Stomach (tissue), 9 donors: ENCODE measurements around the gene PLCB1. TPM values are rescaled to one million over a fixed set of nuclear protein-coding genes. Genes with fewer than 3 reads are reported as not detected.
A peak's percentile ranks its signal among the peaks of the same experiment; 100 is the strongest.
"Not testable (repeated sequence)": the region's sequence is repeated elsewhere in the genome, so short reads cannot be mapped to it uniquely, and the experiment has no call there.

Source experiments
- DNase-seq, 2 donors: peaks; one replicate each; pipeline versions ENCODE4 v3.0.0 to v3.0.0-alpha.2; 2013 to 2019
- H3K27ac ChIP-seq, 5 donors: fragments of 200-600 bp in 4 of 5; sonication (generic) in 4 of 5; one replicate each; pipeline ENCODE4 v1.5.1; 2013 to 2019; ENCODE audit warnings: mild to moderate bottlenecking in 1 of 5, moderate library complexity in 1 of 5
- H3K27me3 ChIP-seq, 3 donors: fragments of 200-600 bp; sonication (generic); one replicate each; pipeline ENCODE4 v1.5.1; 2017 to 2019; ENCODE audit warnings: mixed run types in 1 of 3
- H3K36me3 ChIP-seq, 4 donors: fragments of 200-600 bp; sonication (generic); 1 replicate in 3 of 4; 2 replicates in 1 of 4; pipeline ENCODE4 v1.5.1; 2016 to 2019
- H3K4me1 ChIP-seq, 4 donors: fragments of 200-600 bp; sonication (generic); one replicate each; pipeline ENCODE4 v1.5.1; 2016 to 2019
- H3K4me3 ChIP-seq, 4 donors: fragments of 200-600 bp; sonication (generic) in 3 of 4; one replicate each; pipeline ENCODE4 v1.5.1; 2016 to 2019; ENCODE audit warnings: mild to moderate bottlenecking in 1 of 4
- H3K9me3 ChIP-seq, 4 donors: fragments of 200-600 bp; sonication (generic); one replicate each; pipeline ENCODE4 v1.5.1; 2016 to 2019
- EP300 ChIP-seq: sonication (generic); formaldehyde crosslinking; IDR thresholded peaks from one replicate; pipeline ENCODE4 v1.6.1; 2017; ENCODE audit warnings: antibody characterized with exemption
- POLR2A ChIP-seq, 4 donors: fragments of 450-650 bp; IDR thresholded peaks; one replicate each; pipeline ENCODE4 v1.6.1; 2016; ENCODE audit warnings: antibody characterized with exemption in 4 of 4, control low read depth in 2 of 4, mild to moderate bottlenecking in 1 of 4, moderate library complexity in 1 of 4
- POLR2AphosphoS5 ChIP-seq, 3 donors: sonication (generic); formaldehyde crosslinking; IDR thresholded peaks; one replicate each; pipeline ENCODE4 v1.6.1; 2016; ENCODE audit warnings: antibody characterized with exemption in 3 of 3
- WGBS, 5 donors: extraction: QIAGEN DNeasy Blood & Tissue Kit in 3 of 5; methylation state at CpG; one replicate each; pipeline versions ENCODE4 v1.1.5 to v1.1.7; 2013 to 2018; 5-methylcytosine and 5-hydroxymethylcytosine counted together
- intact Hi-C: fragments of 100-400 bp; cut with DNase I; formaldehyde crosslinking; loops from one replicate; pipeline ENCODE4 v1.15.1; 2023; ENCODE audit warnings: low total_unique reads
- polyA plus RNA-seq, 3 donors: library from polyadenylated mRNA; stranded (reverse); fragments of 200-250 nt; gene quantifications; one replicate each; pipeline ENCODE4 v1.2.3, GENCODE V29; 2013
- total RNA-seq, 5 donors: library from RNA; depleted of rRNA; stranded (reverse); fragments of >200 nt; gene quantifications; one replicate each; pipeline versions ENCODE4 v1.1.0 to v1.2.3, GENCODE V29; 2014 to 2016
- TF ChIP-seq, protein P1 (sequence below), 7 experiments: fragments of 450-650 bp in 4 of 7; fragments of 200-600 bp in 3 of 7; sonication (generic) in 3 of 7; IDR thresholded peaks; one replicate each; pipeline ENCODE4 v1.5.1; 2016 to 2019; ENCODE audit warnings: antibody characterized with exemption in 7 of 7, control low read depth in 2 of 7, mild to moderate bottlenecking in 1 of 7
- donor health status: healthy with polysubstance abuse.
- donor health status: Bipolar disorder and iron deficiency.
- donor health status: healthy.

Gene PLCB1
- total and polyA plus RNA-seq, 8 donors = 4.1 to 66.5 (median 11.7) TPM

- Histone ChIP-seq H3K9me3 (no peaks in the 10 kb centered on the region), H3K27ac (peak overlapping the region in 4 of 5 donors; percentile 38 to 72 (median 62)), H3K36me3 (no peaks in the 10 kb centered on the region), H3K4me3 (no peak overlapping the region), H3K4me1 (peaks cover 5 to 36% (median 25%) of the 10 kb centered on the region in 4 donors), H3K27me3 (no peaks in the 10 kb centered on the region)
- intact Hi-C loops = no loop called here
- WGBS, 5 donors = 12 to 27% (median 17%) methylated on average over 2 of the region's 2 CpGs
- DNase-seq = peak in 1 of 2 donors; percentile 74
- TF ChIP-seq EP300 (no peak), POLR2AphosphoS5 (IDR thresholded peaks at IDR 0.05) (peak in 1 of 3 donors; percentile 63), POLR2A (IDR thresholded peaks at IDR 0.05) (no peak)
These were observed 37.2 kb upstream of the PLCB1 start for GRCh38 chr20:8094850-8095249.

DNA sequence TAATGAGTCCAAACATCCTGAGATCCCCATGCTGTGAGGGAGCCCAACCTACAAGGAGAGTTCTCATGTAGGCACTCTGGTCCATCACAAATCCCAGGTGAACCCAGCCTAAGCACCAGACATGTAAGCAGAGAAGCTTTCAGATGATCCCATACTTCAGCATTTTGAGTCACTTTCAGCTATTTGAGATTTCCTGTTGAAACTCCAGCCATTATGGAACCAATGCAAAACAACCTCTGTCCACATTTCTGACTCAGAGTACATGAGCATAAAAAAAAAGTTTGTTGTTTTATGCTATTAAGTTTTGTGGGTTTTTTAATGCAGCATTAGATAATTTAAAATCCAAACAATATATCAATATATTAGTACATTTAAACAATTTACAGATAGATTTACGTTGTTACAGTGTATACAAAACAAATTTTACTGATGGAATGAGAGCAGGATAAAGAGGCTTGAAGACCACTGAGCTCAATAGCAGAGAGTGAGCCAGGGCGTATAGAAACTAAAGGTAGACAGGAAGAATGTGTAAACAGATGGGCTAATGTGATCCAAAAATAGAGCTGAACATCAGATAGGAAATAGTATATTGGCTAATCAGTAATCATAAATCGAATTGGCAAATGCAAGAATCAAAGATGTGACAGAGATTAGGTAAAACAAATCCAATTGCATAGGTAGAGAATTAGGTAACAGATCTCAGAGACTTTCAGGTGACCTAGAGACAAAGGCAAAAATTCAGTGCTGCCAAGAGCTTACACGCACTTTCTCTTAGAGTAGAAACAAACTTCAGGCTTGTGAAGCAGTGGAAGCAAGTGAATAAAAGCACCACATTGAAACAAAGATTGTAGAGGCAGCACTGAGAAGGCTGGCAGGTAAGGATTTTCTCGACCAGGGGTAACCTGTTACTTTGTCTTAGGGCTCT lies 36.2 kb upstream of the PLCB1 start:
- TF ChIP-seq, protein P1, sequence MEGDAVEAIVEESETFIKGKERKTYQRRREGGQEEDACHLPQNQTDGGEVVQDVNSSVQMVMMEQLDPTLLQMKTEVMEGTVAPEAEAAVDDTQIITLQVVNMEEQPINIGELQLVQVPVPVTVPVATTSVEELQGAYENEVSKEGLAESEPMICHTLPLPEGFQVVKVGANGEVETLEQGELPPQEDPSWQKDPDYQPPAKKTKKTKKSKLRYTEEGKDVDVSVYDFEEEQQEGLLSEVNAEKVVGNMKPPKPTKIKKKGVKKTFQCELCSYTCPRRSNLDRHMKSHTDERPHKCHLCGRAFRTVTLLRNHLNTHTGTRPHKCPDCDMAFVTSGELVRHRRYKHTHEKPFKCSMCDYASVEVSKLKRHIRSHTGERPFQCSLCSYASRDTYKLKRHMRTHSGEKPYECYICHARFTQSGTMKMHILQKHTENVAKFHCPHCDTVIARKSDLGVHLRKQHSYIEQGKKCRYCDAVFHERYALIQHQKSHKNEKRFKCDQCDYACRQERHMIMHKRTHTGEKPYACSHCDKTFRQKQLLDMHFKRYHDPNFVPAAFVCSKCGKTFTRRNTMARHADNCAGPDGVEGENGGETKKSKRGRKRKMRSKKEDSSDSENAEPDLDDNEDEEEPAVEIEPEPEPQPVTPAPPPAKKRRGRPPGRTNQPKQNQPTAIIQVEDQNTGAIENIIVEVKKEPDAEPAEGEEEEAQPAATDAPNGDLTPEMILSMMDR (IDR thresholded peaks at IDR 0.05) = no peak
- no peak for TF ChIP-seq POLR2AphosphoS5 (IDR thresholded peaks at IDR 0.05)
- no peak for TF ChIP-seq POLR2A (IDR thresholded peaks at IDR 0.05)
- TF ChIP-seq EP300 = no peak
- Histone ChIP-seq H3K4me3 (no peak overlapping the region), H3K36me3 (no peaks in the 10 kb centered on the region), H3K27ac (peak overlapping the region in 2 of 5 donors; percentile 67 to 72), H3K4me1 (peaks cover 5 to 36% (median 25%) of the 10 kb centered on the region in 4 donors), H3K27me3 (no peaks in the 10 kb centered on the region), H3K9me3 (no peaks in the 10 kb centered on the region)
- intact Hi-C loops = no loop called here
- DNase-seq = no peak
- WGBS, 5 donors = 50 to 77% (median 62%) methylated on average over 5 of the region's 5 CpGs

- Histone ChIP-seq H3K9me3 (no peaks in the 10 kb centered on the region), H3K4me1 (peaks cover 5 to 36% (median 25%) of the 10 kb centered on the region in 4 donors), H3K27me3 (no peaks in the 10 kb centered on the region), H3K4me3 (no peak overlapping the region), H3K36me3 (no peaks in the 10 kb centered on the region), H3K27ac (no peak overlapping the region)
- 65 to 92% (median 68%) methylated on average over 2 of the region's 2 CpGs for WGBS, 5 donors
- intact Hi-C loops = no loop called here
- DNase-seq = no peak
- TF ChIP-seq EP300 (no peak), POLR2AphosphoS5 (IDR thresholded peaks at IDR 0.05) (no peak)
- TF ChIP-seq, protein P1 (IDR thresholded peaks at IDR 0.05) = no peak
These were observed 34.8 kb upstream of the PLCB1 start for GRCh38 chr20:8097307-8097706.

DNA sequence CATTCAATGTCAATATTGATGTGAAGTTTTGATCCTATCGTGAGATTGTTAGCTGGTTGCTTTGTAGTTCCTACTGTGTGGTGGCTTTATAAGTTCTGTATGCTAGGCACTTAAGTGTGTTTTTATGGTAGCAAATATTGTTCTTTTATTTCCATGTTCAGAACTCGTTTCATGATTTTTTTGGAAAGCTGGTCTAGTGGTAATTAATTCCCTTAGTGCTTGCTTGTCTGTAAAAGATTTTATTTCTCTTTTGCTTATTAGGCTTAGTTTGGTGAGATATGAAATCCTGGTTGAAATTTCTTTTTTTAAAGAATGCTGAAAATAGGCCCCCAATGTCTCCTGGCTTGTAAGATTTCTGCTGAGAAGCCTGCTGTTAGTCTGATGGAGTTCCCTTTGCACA lies 27.8 kb upstream of the PLCB1 start:
- H3K9me3 ChIP-seq = peaks cover 6 to 22% (median 12%) of the 10 kb centered on the region in 4 donors
- intact Hi-C loops = no loop called here
- no peak overlapping the region for H3K4me3 ChIP-seq
- no peaks in the 10 kb centered on the region for H3K27me3 ChIP-seq
- H3K27ac ChIP-seq = no peak overlapping the region
- no peak for DNase-seq
- H3K4me1 ChIP-seq = no peaks in the 10 kb centered on the region
- H3K36me3 ChIP-seq = no peaks in the 10 kb centered on the region
- 73 to 91% (median 82%) methylated on average over 2 of the region's 2 CpGs for WGBS, 5 donors
- TF ChIP-seq, protein P1 (IDR thresholded peaks at IDR 0.05) = no peak
- TF ChIP-seq EP300 (no peak), POLR2A (IDR thresholded peaks at IDR 0.05) (no peak), POLR2AphosphoS5 (IDR thresholded peaks at IDR 0.05) (no peak)

GRCh38 chr20:8114612-8115011 lies 17.5 kb upstream of the PLCB1 start:
- H3K4me3 ChIP-seq, H3K9me3 ChIP-seq, intact Hi-C loops, H3K27ac ChIP-seq, DNase-seq, H3K36me3 ChIP-seq, H3K27me3 ChIP-seq: not testable (repeated sequence)
- peaks cover 0 to 32% (median 22%) of the 10 kb centered on the region in 4 donors for H3K4me1 ChIP-seq
- 87 to 99% (median 93%) methylated on average over 11 to 20 of the region's 21 CpGs for WGBS, 5 donors
